Panc1 (cell line): Measurements from ENCODE around the gene DRGX. TPM values are rescaled to one million over a fixed set of nuclear protein-coding genes. Genes with fewer than 3 reads are reported as not detected.

Experiments
- ATAC-seq: fragments of 200-7000 bp; cut with Tn5 transposase; 2 replicates; pipeline ENCODE4 v1.9.1; 2020; ENCODE audit warnings: mild to moderate bottlenecking, moderate library complexity
- BruUV-seq: library from RNA; stranded (reverse); fragments of 400-500 nt; replicated peaks from 2 replicates; lab custom pipeline; 2021; lab: Mats Ljungman, UMichigan
- CTCF ChIA-PET: fragments of 300-600 bp; sonication (Branson Sonifier 250); formaldehyde crosslinking; loops from one replicate; lab custom pipeline; 2022; ENCODE audit warnings: antibody characterized with exemption; lab: Charles Lee
- POLR2A ChIA-PET: fragments of 300-600 bp; sonication (Branson Sonifier 250); formaldehyde crosslinking; loops from one replicate; lab custom pipeline; 2022; ENCODE audit warnings: antibody characterized with exemption; lab: Charles Lee
- DNase-seq: peaks from one replicate; pipeline ENCODE4 v3.0.0-alpha.2; 2010; ENCODE audit warnings: low read depth, low spot score
- H3K27ac ChIP-seq: 2 replicates; pipeline ENCODE4 v1.5.1; 2011; ENCODE audit warnings: mild to moderate bottlenecking, low read length, inconsistent platforms
- H3K27me3 ChIP-seq: fragments of 200-500 bp; sonication (Bioruptor generic); 2 replicates; pipeline ENCODE4 v1.6.0; 2014; ENCODE audit warnings: low read length, inconsistent platforms; ENCODE audit not compliant: control insufficient read depth, insufficient read depth
- H3K36me3 ChIP-seq: fragments of 200-500 bp; sonication (Bioruptor generic); 2 replicates; pipeline ENCODE4 v1.5.1; 2014; ENCODE audit warnings: inconsistent platforms, mild to moderate bottlenecking, low read length, moderate library complexity; ENCODE audit not compliant: control insufficient read depth, insufficient read depth
- H3K4me1 ChIP-seq: 2 replicates; pipeline ENCODE4 v1.5.1; 2011; ENCODE audit warnings: inconsistent platforms, mild to moderate bottlenecking, low read length, moderate library complexity; ENCODE audit not compliant: control insufficient read depth, insufficient read depth
- H3K4me3 ChIP-seq, 2 experiments: 2 replicates each; pipeline ENCODE4 v1.5.1; 2011 to 2012; ENCODE audit warnings: low read depth in 2 of 2, low read length in 2 of 2, mild to moderate bottlenecking in 2 of 2, inconsistent platforms in 1 of 2, moderate library complexity in 1 of 2
- H3K9me3 ChIP-seq: fragments of 200-500 bp; sonication (Bioruptor generic); 2 replicates; pipeline ENCODE4 v1.5.1; 2014; ENCODE audit warnings: low read depth, mild to moderate bottlenecking, inconsistent platforms, low read length, moderate library complexity; ENCODE audit not compliant: control insufficient read depth, insufficient read depth
- CTCF ChIP-seq: fragments of 450-650 bp; IDR thresholded peaks from 2 replicates; pipeline ENCODE4 v1.5.1; 2017; ENCODE audit warnings: mild to moderate bottlenecking
- POLR2AphosphoS5 ChIP-seq: IDR thresholded peaks from 2 replicates; pipeline ENCODE4 v1.6.1; 2012; ENCODE audit warnings: mild to moderate bottlenecking, low read depth, low read length, moderate library complexity
- REST ChIP-seq, 2 experiments: IDR thresholded peaks; 2 replicates each; pipeline ENCODE4 v1.6.1; 2011 to 2012; ENCODE audit warnings: low read depth in 2 of 2, control low read depth in 1 of 2, low read length in 1 of 2, mild to moderate bottlenecking in 1 of 2, moderate library complexity in 1 of 2; ENCODE audit not compliant: insufficient read depth in 1 of 2
- SIN3A ChIP-seq: IDR thresholded peaks from 2 replicates; pipeline ENCODE4 v1.6.1; 2012; ENCODE audit warnings: low read depth, mild to moderate bottlenecking, low read length, moderate library complexity, borderline replicate concordance; ENCODE audit not compliant: insufficient read depth
- TCF7L2 ChIP-seq: IDR thresholded peaks from 2 replicates; pipeline ENCODE4 v1.6.1; 2011; ENCODE audit warnings: mild to moderate bottlenecking, low read depth, low read length, inconsistent platforms
- in situ Hi-C: cut with HindIII; loops from 2 replicates; pipeline ENCODE4 v1.10.0; 2016; ENCODE audit warnings: low sequenced_read_pairs, low pct_unique_long_range_greater_than_20kb
- intact Hi-C: fragments of 100-400 bp; cut with micrococcal nuclease; formaldehyde crosslinking; loops from one replicate; pipeline ENCODE4 v1.10.0; 2022; ENCODE audit not compliant: unreplicated experiment
- total RNA-seq: library from RNA; stranded (reverse); gene quantifications from one replicate; pipeline ENCODE4 v1.2.1, GENCODE V29; 2021; ENCODE audit not compliant: unreplicated experiment

The DRGX gene
- total RNA-seq, 1 experiment from 2014 or later: 0.15 TPM

- ChIA-PET CTCF (no interaction called here), POLR2A (no interaction called here)
- Histone ChIP-seq H3K27me3 (no peaks in the 10 kb centered on the region; the same call in 1 of the 2 replicates), H3K27ac (no peak overlapping the region), H3K4me3 (no peak overlapping the region), H3K36me3 (no peaks in the 10 kb centered on the region), H3K9me3 (no peaks in the 10 kb centered on the region), H3K4me1 (no peaks in the 10 kb centered on the region)
- DNase-seq (no peak), ATAC-seq (no peak)
- TF ChIP-seq POLR2AphosphoS5 (no peak), TCF7L2 (no peak), CTCF (no peak), SIN3A (no peak), REST (IDR thresholded peaks at IDR 0.05; ENCODE audit: insufficient read depth in 1 of 2, low read depth in 2 of 2, low read length in 1 of 2) (no peak)
- no TSS peak for BruUV-seq
- in situ Hi-C loops (no loop called here), intact Hi-C loops (no loop called here)
These were observed 31.8 kb downstream of the DRGX start for GRCh38 chr10:49364051-49364450.

GRCh38 chr10:49363309-49364031 lies 32.4 kb downstream of the DRGX start:
- TF ChIP-seq TCF7L2 (no peak), POLR2AphosphoS5 (no peak), CTCF (no peak), SIN3A (no peak), REST (IDR thresholded peaks at IDR 0.05; ENCODE audit: insufficient read depth in 1 of 2, low read depth in 2 of 2, low read length in 1 of 2) (no peak)
- Histone ChIP-seq H3K27ac (no peak overlapping the region), H3K36me3 (no peaks in the 10 kb centered on the region), H3K27me3 (no peaks in the 10 kb centered on the region; the same call in 1 of the 2 replicates), H3K4me3 (no peak overlapping the region), H3K9me3 (no peaks in the 10 kb centered on the region), H3K4me1 (no peaks in the 10 kb centered on the region)
- no TSS peak for BruUV-seq
- intact Hi-C loops (no loop called here), in situ Hi-C loops (no loop called here)
- DNase-seq (no peak), ATAC-seq (no peak)
- POLR2A ChIA-PET: no interaction called here
- CTCF ChIA-PET: no interaction called here
